Measurements from ENCODE around the gene RGS2.

Gene RGS2

DNA sequence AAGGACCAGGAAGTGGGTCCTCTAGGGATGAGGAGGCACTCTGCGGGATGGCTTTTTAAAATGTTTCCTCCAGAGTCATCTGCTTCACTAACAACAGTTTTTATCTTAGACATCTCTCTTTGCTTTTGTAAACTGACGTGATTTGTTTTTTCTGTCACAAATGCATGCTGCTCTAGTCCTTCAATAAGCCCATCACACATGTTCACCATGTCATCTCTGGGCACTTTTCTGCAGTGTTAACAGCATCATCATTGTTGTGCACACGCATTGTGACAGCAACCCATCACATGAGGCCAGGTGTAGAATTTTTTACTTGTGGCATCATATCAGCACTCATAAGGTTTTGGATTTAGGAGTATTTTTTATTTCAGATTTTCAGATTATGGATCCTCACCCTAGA is 12.5 kb downstream of the RGS2 start:
- POLR2A ChIA-PET: no interaction called here
- TF ChIP-seq LEF1 (IDR thresholded peaks at IDR 0.05; ENCODE audit: borderline replicate concordance) (no peak), FOXK2 (IDR thresholded peaks at IDR 0.05) (no peak), L3MBTL2 (conservative IDR thresholded peaks at IDR 0.05) (no peak), ARNT (IDR thresholded peaks at IDR 0.05) (no peak)
- TF ChIP-seq, protein P1, sequence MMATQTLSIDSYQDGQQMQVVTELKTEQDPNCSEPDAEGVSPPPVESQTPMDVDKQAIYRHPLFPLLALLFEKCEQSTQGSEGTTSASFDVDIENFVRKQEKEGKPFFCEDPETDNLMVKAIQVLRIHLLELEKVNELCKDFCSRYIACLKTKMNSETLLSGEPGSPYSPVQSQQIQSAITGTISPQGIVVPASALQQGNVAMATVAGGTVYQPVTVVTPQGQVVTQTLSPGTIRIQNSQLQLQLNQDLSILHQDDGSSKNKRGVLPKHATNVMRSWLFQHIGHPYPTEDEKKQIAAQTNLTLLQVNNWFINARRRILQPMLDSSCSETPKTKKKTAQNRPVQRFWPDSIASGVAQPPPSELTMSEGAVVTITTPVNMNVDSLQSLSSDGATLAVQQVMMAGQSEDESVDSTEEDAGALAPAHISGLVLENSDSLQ (IDR thresholded peaks at IDR 0.05): no peak
- no peak for DNase-seq (ENCODE audit: extremely low spot score)
- CTCF ChIA-PET: no interaction called here

DNA sequence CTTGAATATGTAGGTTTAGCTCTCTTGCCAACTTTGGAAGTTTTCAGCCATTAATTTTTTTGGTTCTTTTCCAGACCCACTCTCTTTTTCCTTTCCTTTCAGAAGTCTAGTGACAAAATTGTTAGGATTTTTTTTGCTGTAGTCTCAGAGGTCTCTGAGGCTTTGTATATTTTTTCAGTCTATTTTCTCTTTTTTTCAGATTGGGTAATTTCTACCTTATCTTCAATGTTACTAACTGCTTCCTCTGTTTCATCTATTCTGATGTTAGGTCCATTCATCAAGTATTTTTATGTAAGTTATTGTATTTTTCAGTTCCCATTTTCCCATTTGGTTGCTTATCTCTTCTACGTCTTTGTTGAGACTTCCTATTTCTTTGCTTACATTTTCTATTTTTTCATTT is 15.7 kb downstream of the RGS2 start:
- CTCF ChIA-PET: no interaction called here

DNA sequence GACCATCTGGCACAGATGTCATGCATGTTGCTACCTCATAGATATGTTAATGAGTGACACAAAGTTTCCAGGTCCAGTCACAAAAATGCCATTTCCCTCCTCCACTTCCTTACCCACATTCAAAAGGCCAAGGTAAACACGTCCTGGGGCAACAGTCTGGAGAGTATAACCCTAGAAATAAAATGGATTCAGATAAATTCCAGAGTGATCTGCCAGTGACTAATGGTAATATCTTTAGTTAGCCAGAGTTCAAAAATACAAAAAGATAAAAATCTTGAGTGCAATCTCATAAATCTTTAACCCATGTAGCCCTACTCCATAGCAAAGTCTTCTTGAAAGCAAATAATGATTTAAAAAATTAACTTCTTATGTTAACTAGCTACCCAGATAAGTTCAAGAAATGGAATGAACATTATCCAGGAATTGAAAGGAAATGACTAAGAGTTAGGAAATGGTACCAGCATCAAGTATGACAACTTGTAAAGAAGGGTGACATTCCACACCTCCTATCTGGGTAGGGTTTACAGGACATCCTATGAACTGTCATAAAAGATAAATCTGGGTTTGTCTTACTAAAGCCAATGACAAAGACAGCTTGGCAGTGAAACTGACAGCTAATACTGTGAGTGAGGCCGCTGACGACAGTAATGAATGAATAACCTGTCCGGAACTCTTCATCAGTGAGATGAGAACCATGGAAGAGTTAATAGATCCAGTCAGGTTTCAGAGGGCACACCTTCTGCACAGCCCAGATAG is 18.1 kb downstream of the RGS2 start:
- TF ChIP-seq SUZ12 (IDR thresholded peaks at IDR 0.05) (no peak), ELF4 (IDR thresholded peaks at IDR 0.05) (no peak), FOXM1 (IDR thresholded peaks at IDR 0.05; ENCODE audit: borderline replicate concordance) (no peak), LEF1 (IDR thresholded peaks at IDR 0.05; ENCODE audit: borderline replicate concordance) (no peak), HDGF (IDR thresholded peaks at IDR 0.05; ENCODE audit: borderline replicate concordance) (no peak), BHLHE40 (IDR thresholded peaks at IDR 0.05; ENCODE audit: borderline replicate concordance) (no peak), CTBP1 (IDR thresholded peaks at IDR 0.05; ENCODE audit: borderline replicate concordance) (no peak), ARNT (IDR thresholded peaks at IDR 0.05) (no peak), NFRKB (IDR thresholded peaks at IDR 0.05) (no peak), SP1 (IDR thresholded peaks at IDR 0.05) (no peak), ZNF384 (IDR thresholded peaks at IDR 0.05) (no peak)
- TF ChIP-seq, protein P1 (IDR thresholded peaks at IDR 0.05): no peak
- ChIA-PET POLR2A (no interaction called here), CTCF (no interaction called here)
- DNase-seq (ENCODE audit: extremely low spot score): no peak

More for the DNA sequence above, 15.7 kb downstream of the RGS2 start:
- no peak for DNase-seq (ENCODE audit: extremely low spot score)
- TF ChIP-seq CTBP1 (IDR thresholded peaks at IDR 0.05; ENCODE audit: borderline replicate concordance): no peak
- TF ChIP-seq LEF1 (IDR thresholded peaks at IDR 0.05; ENCODE audit: borderline replicate concordance): no peak
- no peak for TF ChIP-seq HDGF (IDR thresholded peaks at IDR 0.05; ENCODE audit: borderline replicate concordance)
- TF ChIP-seq FOXM1 (IDR thresholded peaks at IDR 0.05; ENCODE audit: borderline replicate concordance): no peak
- no peak for TF ChIP-seq L3MBTL2 (conservative IDR thresholded peaks at IDR 0.05)
- POLR2A ChIA-PET: no interaction called here

DNA sequence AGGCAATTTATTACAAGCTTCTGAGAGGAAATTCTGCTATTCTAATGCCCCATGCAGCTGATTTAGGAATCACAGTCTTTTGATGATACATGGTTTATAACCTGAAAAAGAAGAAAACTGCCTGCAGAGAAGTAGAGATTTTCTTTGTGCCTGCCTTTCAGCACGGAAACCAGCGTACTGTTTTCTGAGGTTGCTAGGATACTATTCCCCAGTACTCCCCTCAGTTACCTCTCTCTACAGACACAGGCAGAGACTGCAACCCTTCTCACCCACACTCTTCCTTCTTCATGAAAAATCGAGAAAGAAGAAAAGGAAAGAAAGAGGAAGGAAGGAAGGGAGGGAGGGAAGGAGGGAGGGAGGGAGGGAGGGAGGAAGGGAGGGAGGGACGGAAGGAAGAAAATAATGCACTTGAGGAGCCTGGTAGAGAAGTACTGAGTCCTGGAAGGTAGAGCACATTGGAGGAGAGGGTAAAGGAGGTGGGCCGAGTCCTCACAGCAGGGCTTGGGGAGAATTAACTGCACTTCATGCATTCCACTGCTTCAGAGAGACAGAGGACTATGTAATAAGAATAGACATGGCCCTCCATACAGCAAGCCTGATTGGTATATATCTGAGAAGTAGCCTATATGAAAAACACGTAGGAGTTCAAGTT is 21.9 kb downstream of the RGS2 start:
- DNase-seq (ENCODE audit: extremely low spot score): no peak
- POLR2A ChIA-PET: no interaction called here
- CTCF ChIA-PET: no interaction called here
- TF ChIP-seq FOXK2 (IDR thresholded peaks at IDR 0.05): no peak
- TF ChIP-seq, protein P1 (IDR thresholded peaks at IDR 0.05): 0 out of 2 replicates have a peak, but pooled peaks have one; percentile 15

DNA sequence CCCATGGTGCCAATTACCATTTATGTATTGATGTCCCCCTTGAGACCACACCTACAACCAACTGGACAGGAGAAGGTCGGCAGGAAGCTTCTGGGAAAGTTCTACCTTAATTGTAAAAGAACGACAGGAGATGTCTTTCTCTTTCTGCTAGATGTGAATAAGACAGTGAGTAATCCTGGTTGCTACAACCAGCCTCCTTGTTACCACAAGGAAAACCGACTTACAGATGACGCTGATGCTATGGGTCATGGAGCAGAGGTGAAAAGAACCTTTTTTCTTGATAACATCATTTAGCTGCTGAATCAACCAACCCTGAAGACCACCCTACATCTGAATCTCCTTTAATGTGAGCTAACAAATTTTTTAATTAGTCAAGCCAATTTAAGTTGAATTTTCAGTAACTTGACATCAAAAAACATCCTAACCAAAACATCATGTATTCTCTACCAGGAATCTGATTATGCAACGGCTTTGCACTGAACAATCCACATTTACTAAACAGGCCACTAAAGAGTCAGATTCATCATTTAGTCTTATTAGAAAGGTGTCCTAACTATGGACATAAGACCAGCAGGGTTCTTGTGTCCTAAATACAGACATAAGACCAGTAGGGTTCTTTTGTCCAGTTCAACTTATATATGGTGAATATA is 23.0 kb downstream of the RGS2 start:
- DNase-seq (ENCODE audit: extremely low spot score): no peak
- no peak for TF ChIP-seq FOXA1 (IDR thresholded peaks at IDR 0.05)
- TF ChIP-seq ZNF384 (IDR thresholded peaks at IDR 0.05): no peak
- TF ChIP-seq NFRKB (IDR thresholded peaks at IDR 0.05): no peak
- no peak for TF ChIP-seq HDGF (IDR thresholded peaks at IDR 0.05; ENCODE audit: borderline replicate concordance)
- no peak for TF ChIP-seq FOXK2 (IDR thresholded peaks at IDR 0.05)
- no peak for TF ChIP-seq LEF1 (IDR thresholded peaks at IDR 0.05; ENCODE audit: borderline replicate concordance)
- TF ChIP-seq TARDBP (IDR thresholded peaks at IDR 0.05): no peak
- no peak for TF ChIP-seq SUZ12 (IDR thresholded peaks at IDR 0.05)
- TF ChIP-seq, protein P1 (IDR thresholded peaks at IDR 0.05): no peak
- TF ChIP-seq ARNT (IDR thresholded peaks at IDR 0.05): no peak
- no peak for TF ChIP-seq BHLHE40 (IDR thresholded peaks at IDR 0.05; ENCODE audit: borderline replicate concordance)
- TF ChIP-seq L3MBTL2 (conservative IDR thresholded peaks at IDR 0.05): no peak
- TF ChIP-seq SP1 (IDR thresholded peaks at IDR 0.05): no peak
- ChIA-PET CTCF (interaction anchor here (0.6 kb wide), 2 partner anchors 72 to 93 kb away, joined by 3 to 4 read pairs; no protein-coding TSS in a partner anchor), POLR2A (no interaction called here)

DNA sequence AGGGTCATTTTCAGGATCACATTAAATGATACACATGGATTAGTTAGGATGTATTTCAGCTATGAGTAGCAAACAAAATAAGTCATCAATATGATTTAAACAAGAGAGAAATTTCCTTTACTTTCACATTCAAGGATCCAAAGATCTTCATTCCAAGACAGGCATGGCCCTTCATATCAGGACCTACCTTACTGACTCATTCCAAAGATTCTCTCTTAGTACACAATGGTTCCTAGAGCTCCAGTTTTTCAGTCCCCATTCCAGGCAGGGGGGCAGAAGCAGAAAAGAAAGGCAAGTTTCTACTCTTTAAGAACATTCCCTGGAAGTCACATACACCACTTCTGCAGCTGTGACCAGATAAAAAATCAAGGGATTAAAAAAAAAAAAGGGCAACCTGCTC is 23.7 kb downstream of the RGS2 start:
- TF ChIP-seq L3MBTL2 (conservative IDR thresholded peaks at IDR 0.05) (no peak), FOXM1 (IDR thresholded peaks at IDR 0.05; ENCODE audit: borderline replicate concordance) (no peak), FOXA1 (IDR thresholded peaks at IDR 0.05) (no peak), HDGF (IDR thresholded peaks at IDR 0.05; ENCODE audit: borderline replicate concordance) (no peak)
- no peak for DNase-seq (ENCODE audit: extremely low spot score)
- ChIA-PET POLR2A (no interaction called here), CTCF (interaction anchor here (0.6 kb wide), 2 partner anchors 71 to 93 kb away, joined by 3 to 4 read pairs; no protein-coding TSS in a partner anchor)
